GM12878 (cell line): Measurements from ENCODE around the gene EIF2B4. TPM values are rescaled to one million over a fixed set of nuclear protein-coding genes. Genes with fewer than 3 reads are reported as not detected.

ENCODE experiments used
- ATAC-seq: fragments of 200-7000 bp; cut with Tn5 transposase; 3 replicates; pipeline ENCODE4 v1.9.1; 2020; ENCODE audit warnings: mild to moderate bottlenecking, moderate library complexity
- Bru-seq: library from RNA; stranded (reverse); fragments of 400-500 nt; gene quantifications from one replicate; lab custom pipeline; 2021; lab: Mats Ljungman, UMichigan
- BruChase-seq, 2 experiments: library from RNA; stranded (reverse); fragments of 400-500 nt; gene quantifications; one replicate each; lab custom pipeline; 2021; lab: Mats Ljungman, UMichigan
- BruUV-seq: library from RNA; stranded (reverse); fragments of 400-500 nt; replicated peaks from 2 replicates; lab custom pipeline; 2021; lab: Mats Ljungman, UMichigan
- CTCF ChIA-PET: fragments of 300-600 bp; sonication (Branson Sonifier 250); formaldehyde crosslinking; extraction: SDS; loops from one replicate; lab custom pipeline; 2021; ENCODE audit warnings: inconsistent platforms; lab: Yijun Ruan, JAX
- POLR2A ChIA-PET: fragments of 350-600 bp; formaldehyde crosslinking; extraction: SDS; loops from one replicate; lab custom pipeline; 2021; ENCODE audit warnings: inconsistent platforms; lab: Charles Lee
- RAD21 ChIA-PET: fragments of 300-600 bp; sonication (Branson Sonifier 250); formaldehyde crosslinking; loops from one replicate; lab custom pipeline; 2023; ENCODE audit warnings: antibody characterized with exemption; ENCODE audit not compliant: unreplicated experiment; lab: Charles Lee
- SMC1A ChIA-PET: fragments of 300-600 bp; sonication (Branson Sonifier 250); formaldehyde crosslinking; loops from one replicate; lab custom pipeline; 2023; ENCODE audit not compliant: unreplicated experiment, uncharacterized antibody; lab: Charles Lee
- DNase-seq: peaks from one replicate; pipeline ENCODE4 v3.0.0-alpha.2; 2011; ENCODE audit warnings: low read depth, low spot score
- FAIRE-seq: peaks from 3 replicates; lab custom pipeline; 2011; peaks lifted over from hg19 to GRCh38; lab: Jason Lieb, UNC
- H2AFZ ChIP-seq: 2 replicates; pipeline ENCODE4 v1.6.0; 2011; ENCODE audit warnings: low read depth, low read length, control low read depth; ENCODE audit not compliant: control insufficient read depth
- H3K27ac ChIP-seq: 2 replicates; pipeline ENCODE4 v1.5.1; 2011; ENCODE audit warnings: control low read depth; ENCODE audit not compliant: control insufficient read depth, insufficient read depth
- H3K27me3 ChIP-seq, 2 experiments: replicated peaks in 1 of 2; 2 replicates each; pipeline versions ENCODE4 v1.6.0 to v1.6.1; 2011; ENCODE audit warnings: low read length in 1 of 2; ENCODE audit not compliant: control insufficient read depth in 2 of 2, insufficient read depth in 2 of 2
- H3K36me3 ChIP-seq, 2 experiments: 2 replicates each; pipeline ENCODE4 v1.5.1; 2011; ENCODE audit warnings: low read length in 1 of 2; ENCODE audit not compliant: control insufficient read depth in 2 of 2, insufficient read depth in 2 of 2
- H3K4me1 ChIP-seq: 2 replicates; pipeline ENCODE4 v1.6.1; 2011; ENCODE audit warnings: mild to moderate bottlenecking, low read length, moderate library complexity, mixed read lengths; ENCODE audit not compliant: control insufficient read depth, insufficient read depth
- H3K4me2 ChIP-seq: 2 replicates; pipeline ENCODE4 v1.6.0; 2011; ENCODE audit warnings: control low read depth; ENCODE audit not compliant: control insufficient read depth, insufficient read depth
- H3K4me3 ChIP-seq: fragments of 200-600 bp; sonication (generic); 2 replicates; pipeline ENCODE4 v1.5.1; 2016
- H3K79me2 ChIP-seq: 2 replicates; pipeline ENCODE4 v1.6.0; 2011; ENCODE audit warnings: low read length; ENCODE audit not compliant: control insufficient read depth, insufficient read depth
- H3K9ac ChIP-seq: 2 replicates; pipeline ENCODE4 v1.8.0; 2011; ENCODE audit warnings: low read length, control low read depth, mixed read lengths; ENCODE audit not compliant: control insufficient read depth, insufficient read depth
- H3K9me3 ChIP-seq: replicated peaks from 3 replicates; pipeline ENCODE4 v1.5.1; 2011; ENCODE audit warnings: mild to moderate bottlenecking, low read length; ENCODE audit not compliant: control insufficient read depth, insufficient read depth
- H4K20me1 ChIP-seq: 2 replicates; pipeline ENCODE4 v1.6.0; 2011; ENCODE audit not compliant: control insufficient read depth, insufficient read depth
- BHLHE40 ChIP-seq, 2 experiments: fragments of 450-650 bp in 1 of 2; IDR thresholded peaks; 2 replicates each; pipeline ENCODE4 v1.6.1; 2011 to 2017; ENCODE audit warnings: low read depth in 2 of 2, borderline replicate concordance in 1 of 2, improper control_type of control experiment in 1 of 2, low read length in 1 of 2, mild to moderate bottlenecking in 1 of 2
- EGR1 ChIP-seq, 2 experiments: IDR thresholded peaks; 1 replicate in 1 of 2; 2 replicates in 1 of 2; pipeline ENCODE4 v1.6.1; 2011 to 2012; ENCODE audit warnings: low read depth in 2 of 2, low read length in 2 of 2, borderline replicate concordance in 1 of 2, mild to moderate bottlenecking in 1 of 2, moderate library complexity in 1 of 2
- FOXM1 ChIP-seq: IDR thresholded peaks from 2 replicates; pipeline ENCODE4 v1.6.1; 2012; ENCODE audit warnings: low read depth, mild to moderate bottlenecking, inconsistent platforms, low read length, moderate library complexity
- HDAC6 ChIP-seq: fragments of 200-600 bp; sonication (generic); IDR thresholded peaks from one replicate; pipeline ENCODE4 v1.8.0; 2017; ENCODE audit warnings: antibody characterized with exemption; ENCODE audit not compliant: unreplicated experiment
- NR2C1 ChIP-seq: fragments of 450-650 bp; IDR thresholded peaks from 2 replicates; pipeline ENCODE4 v1.6.1; 2017; ENCODE audit warnings: antibody characterized with exemption, mild to moderate bottlenecking, moderate library complexity
- NRF1 ChIP-seq: conservative IDR thresholded peaks from 2 replicates; pipeline ENCODE4 v1.6.1; 2011; ENCODE audit warnings: mild to moderate bottlenecking, low read depth, low read length, improper control_type of control experiment
- RFX5 ChIP-seq: IDR thresholded peaks from 2 replicates; pipeline ENCODE4 v1.6.1; 2011; ENCODE audit warnings: low read depth, low read length, improper control_type of control experiment
- SIN3A ChIP-seq: IDR thresholded peaks from 2 replicates; pipeline ENCODE4 v1.6.1; 2012; ENCODE audit warnings: low read depth, low read length, improper control_type of control experiment
- SMAD5 ChIP-seq: IDR thresholded peaks from 2 replicates; pipeline ENCODE4 v1.6.1; 2016; ENCODE audit warnings: antibody characterized with exemption, low read depth
- TCF12 ChIP-seq: IDR thresholded peaks from 2 replicates; pipeline ENCODE4 v1.6.1; 2011; ENCODE audit warnings: low read depth, mild to moderate bottlenecking, low read length
- TCF3 ChIP-seq: IDR thresholded peaks from 2 replicates; pipeline ENCODE4 v1.6.1; 2012; ENCODE audit warnings: low read depth, mild to moderate bottlenecking, low read length, borderline replicate concordance; ENCODE audit not compliant: insufficient read depth
- TCF7 ChIP-seq: IDR thresholded peaks from 2 replicates; pipeline ENCODE4 v1.6.1; 2014; ENCODE audit warnings: antibody characterized with exemption, borderline replicate concordance
- USF2 ChIP-seq: IDR thresholded peaks from 2 replicates; pipeline ENCODE4 v1.6.1; 2011; ENCODE audit warnings: low read depth, low read length, improper control_type of control experiment, borderline replicate concordance
- ZBTB33 ChIP-seq: fragments of 450-650 bp; IDR thresholded peaks from 2 replicates; pipeline ENCODE4 v1.6.1; 2017; ENCODE audit warnings: mild to moderate bottlenecking
- WGBS: methylation state at CpG from one replicate; pipeline ENCODE4 v1.1.6; 2016; ENCODE audit warnings: low lambda C conversion rate; ENCODE audit not compliant: insufficient replicate concordance, insufficient coverage; ENCODE audit errors: missing lambda C conversion rate; 5-methylcytosine and 5-hydroxymethylcytosine counted together
- in situ Hi-C: fragments of 300-500 bp; cut with MboI; formaldehyde crosslinking; loops from 9 replicates; pipeline ENCODE4 v1.14.3; 2018; ENCODE audit warnings: mixed read lengths
- intact Hi-C: fragments of 100-400 bp; cut with micrococcal nuclease; formaldehyde crosslinking; loops from one replicate; pipeline ENCODE4 v1.14.2; 2022; ENCODE audit not compliant: unreplicated experiment
- long read RNA-seq, 2 experiments: library from polyadenylated mRNA; unstranded; transcript quantifications; one replicate each; pipeline ENCODE4 v2.0.0, GENCODE V29; 2019 to 2020
- polyA minus RNA-seq, 3 experiments: library from RNA; depleted of rRNA, polyadenylated mRNA; stranded (reverse); fragments of >200 nt; gene quantifications; 2 replicates each; pipeline ENCODE4 v1.2.3, GENCODE V29; 2011
- polyA plus RNA-seq, 11 experiments: library from polyadenylated mRNA; depleted of rRNA in 4 of 11; unstranded in 6 of 11; stranded (reverse) in 5 of 11; fragments of >200 nt; fragmentation: Nextera tagmentation in 4 of 11; fragmentation: Illumina TruSeq in 1 of 11; extraction: Ambion mirVana in 4 of 11; extraction: Trizol in 1 of 11; gene quantifications; 1 replicate in 1 of 11; 2 replicates in 10 of 11; pipeline versions ENCODE4 v1.2.1 to v1.2.3, GENCODE V29; 2011 to 2016; ENCODE audit warnings: inconsistent platforms in 2 of 11, missing spikeins in 2 of 11, low read depth in 1 of 11
- total RNA-seq, 4 experiments: library from RNA; depleted of rRNA in 3 of 4; stranded (reverse); fragments of >200 nt in 3 of 4; fragmentation: Illumina TruSeq in 1 of 4; extraction: Trizol in 1 of 4; gene quantifications; 2 replicates each; pipeline versions ENCODE4 v1.2.1 to v1.2.3, GENCODE V29; 2013 to 2021

Gene EIF2B4
- 30.4 and 30.8 TPM in 2 replicates for total RNA-seq (2013; cell fraction: nucleolus; rRNA removed)
- total RNA-seq (2014; rRNA removed): 23.3 and 24.4 TPM in 2 replicates
- total RNA-seq (2014; rRNA removed; fragmentation: Illumina TruSeq; extraction: Trizol): 16.5 and 17.0 TPM in 2 replicates
- total RNA-seq (2021): 27.6 and 28.4 TPM in 2 replicates
- polyA plus RNA-seq (2011; ENCODE audit: low read depth): 15.5 TPM
- polyA plus RNA-seq (2011; rRNA removed): 20.9 and 30.4 TPM in 2 replicates
- polyA plus RNA-seq (2011; cell fraction: cytosol; rRNA removed): 32.3 and 32.4 TPM in 2 replicates
- polyA plus RNA-seq (2011; cell fraction: nucleus; rRNA removed): 58.7 and 63.5 TPM in 2 replicates
- polyA plus RNA-seq (2012): 25.4 and 29.3 TPM in 2 replicates
- polyA plus RNA-seq (2014; fragmentation: Illumina TruSeq; extraction: Trizol): 16.0 and 27.2 TPM in 2 replicates
- polyA plus RNA-seq (2014; fragmentation: Nextera tagmentation; extraction: Ambion mirVana): 10 to 100 TPM; 13.4 to 27.8 TPM
- 23.0 and 30.9 TPM in 2 replicates for polyA plus RNA-seq (2014; rRNA removed)
- polyA plus RNA-seq (2016; fragmentation: Nextera tagmentation; extraction: Ambion mirVana): 10 to 100 TPM; 53.4 to 53.9 TPM
- 37.3 and 45.9 TPM in 2 replicates for polyA minus RNA-seq (2011; rRNA and poly(A)+ RNA removed)
- polyA minus RNA-seq (2011; cell fraction: cytosol; rRNA and poly(A)+ RNA removed): 5.6 and 8.4 TPM in 2 replicates
- 14.5 and 23.4 TPM in 2 replicates for polyA minus RNA-seq (2011; cell fraction: nucleus; rRNA and poly(A)+ RNA removed)
- percentile 82 among the genes with signal in this experiment for Bru-seq, nascent RNA
- BruChase-seq, experiment 1, labeled RNA remaining after a 6-hour chase: percentile 82 among the genes with signal in this experiment
- percentile 82 among the genes with signal in this experiment for BruChase-seq, experiment 2, labeled RNA remaining after a 2-hour chase
- long read RNA-seq, experiment 1, transcript EIF2B4-201 (13 exons, 1,792 nt): major isoform, 22 of 38 reads
- long read RNA-seq, experiment 1, transcript EIF2B4-205 (13 exons, 1,608 nt): minor isoform, 10 of 38 reads
- long read RNA-seq, experiment 1, partial matches to known transcripts: 1 of 38 reads
- long read RNA-seq, experiment 1, other reads (novel, unspliced or antisense): 5 of 38 reads
- long read RNA-seq, experiment 2, transcript EIF2B4-201 (13 exons, 1,792 nt): major isoform, 46 of 83 reads
- long read RNA-seq, experiment 2, transcript EIF2B4-205 (13 exons, 1,608 nt): minor isoform, 22 of 83 reads
- long read RNA-seq, experiment 2, partial matches to known transcripts: 3 of 83 reads
- long read RNA-seq, experiment 2, other reads (novel, unspliced or antisense): 11 of 83 reads

- peak within 1 kb of the TSS; percentile 93 for H3K27ac ChIP-seq
- RAD21 ChIA-PET: interaction anchor here (0.9 to 2.0 kb wide), 6 partner anchors 10 to 336 kb away, joined by 3 to 7 read pairs (median 4); partner anchors contain the start of genes MPV17, PPM1G and ZNF513
- ATAC-seq (peak; percentile 92), FAIRE-seq (peak; percentile 99), DNase-seq (peak; percentile 97)
- in situ Hi-C loops (no loop called here), intact Hi-C loops (loop anchor here (1.0 to 5.0 kb wide), 4 partner anchors 10 to 47 kb away; partner anchors contain the start of genes GTF3C2, MPV17, PPM1G and ZNF513)
- peak within 1 kb of the TSS; percentile 85 for H3K4me3 ChIP-seq
- peak within 1 kb of the TSS; percentile 95 for H3K4me2 ChIP-seq
- CTCF ChIA-PET: interaction anchor here (0.8 to 2.1 kb wide), 14 partner anchors 10 to 313 kb away, joined by 3 to 14 read pairs (median 4); partner anchors contain the start of genes NRBP1 and PPM1G
- SMC1A ChIA-PET: interaction anchor here (0.6 to 3.2 kb wide), 12 partner anchors 9 to 321 kb away, joined by 3 to 13 read pairs (median 4); partner anchors contain the start of genes GTF3C2 and PPM1G
- H3K27me3 ChIP-seq: no peaks in the 10 kb centered on the region
- H3K79me2 ChIP-seq: peaks cover 40% of the 10 kb centered on the region
- H3K9ac ChIP-seq: peak within 1 kb of the TSS; percentile 92
- peak within 1 kb of the TSS; percentile 89 for H2AFZ ChIP-seq
- H3K4me1 ChIP-seq: peaks cover 4% of the 10 kb centered on the region; the same call in 1 of the 2 replicates
- POLR2A ChIA-PET: interaction anchor here (0.6 to 2.3 kb wide), 14 partner anchors 10 to 298 kb away, joined by 3 to 14 read pairs (median 4); partner anchors contain the start of genes GTF3C2, NRBP1, PPM1G and ZNF513
- no peaks in the 10 kb centered on the region for H3K9me3 ChIP-seq
- H4K20me1 ChIP-seq: no peaks in the 10 kb centered on the region
- WGBS: under 1% methylated on average over 81 of the region's 85 CpGs
- no TSS peak for BruUV-seq
- H3K36me3 ChIP-seq: peaks cover 10 to 23% of the 10 kb centered on the region in 2 experiments
- TF ChIP-seq TCF7 (no peak; the same call in 1 of the 2 replicates), FOXM1 (no peak), HDAC6 (peak; percentile 20), USF2 (no peak), EGR1 (IDR thresholded peaks at IDR 0.05; ENCODE audit: borderline replicate concordance in 1 of 2, low read depth in 2 of 2, low read length in 2 of 2) (peak; percentile 34 to 61; a peak in 2 of 3 replicates), SIN3A (peak; percentile 75), BHLHE40 (IDR thresholded peaks at IDR 0.05; ENCODE audit: borderline replicate concordance in 1 of 2, low read depth in 2 of 2, low read length in 1 of 2) (peak; percentile 44 to 62; a peak in 1 of 4 replicates), RFX5 (0 out of 2 replicates have a peak, but pooled peaks have one; percentile 36), NRF1 (peak; percentile 29; the same call in 1 of the 2 replicates), TCF12 (peak; percentile 97), SMAD5 (no peak), TCF3 (peak; percentile 99), ZBTB33 (no peak), NR2C1 (peak; percentile 77)
These were observed at the start of gene EIF2B4, which contains the start of gene SNX17 for GRCh38 chr2:27370026-27370815. EIF2B4 (minus strand) TSS chr2:27370338; CDS start chr2:27370314, 24 bp downstream. SNX17 (plus strand) TSS chr2:27370616; CDS start chr2:27370744, 128 bp downstream.
